HG03521 (cell line): ENCODE results near the gene B3GAT1.
"Not testable (repeated sequence)": the region's sequence is repeated elsewhere in the genome, so short reads cannot be mapped to it uniquely, and the experiment has no call there.

Source experiments
- ATAC-seq: cut with Tn5 transposase; IDR thresholded peaks from one replicate; pipeline ENCODE4 v1.9.1; 2021; ENCODE audit warnings: mild to moderate bottlenecking, moderate library complexity; ENCODE audit not compliant: unreplicated experiment

Gene B3GAT1

GRCh38 chr11:134358165-134358855 is 53.7 kb downstream of the B3GAT1 start:
- no peak for ATAC-seq

- ATAC-seq = no peak
These were observed 54.5 kb downstream of the B3GAT1 start for GRCh38 chr11:134357545-134357839.

GRCh38 chr11:134356656-134357544 is 55.1 kb downstream of the B3GAT1 start:
- no peak for ATAC-seq

GRCh38 chr11:134355656-134356055 is 56.4 kb downstream of the B3GAT1 start:
- no peak for ATAC-seq

- ATAC-seq = no peak
These were observed 56.9 kb downstream of the B3GAT1 start for GRCh38 chr11:134355136-134355535.

GRCh38 chr11:134352111-134352510 is 59.9 kb downstream of the B3GAT1 start:
- no peak for ATAC-seq

- ATAC-seq = peak; percentile 42
These were observed 61.7 kb downstream of the B3GAT1 start for GRCh38 chr11:134350381-134350780.

GRCh38 chr11:134349802-134350355 is 62.2 kb downstream of the B3GAT1 start:
- ATAC-seq = no peak

GRCh38 chr11:134349109-134349801 is 62.8 kb downstream of the B3GAT1 start:
- peak; percentile 52 for ATAC-seq

GRCh38 chr11:134347441-134347840 is 64.6 kb downstream of the B3GAT1 start:
- ATAC-seq = no peak

GRCh38 chr11:134346976-134347350 is 65.1 kb downstream of the B3GAT1 start:
- no peak for ATAC-seq

GRCh38 chr11:134346101-134346975 is 65.7 kb downstream of the B3GAT1 start:
- ATAC-seq = no peak

- no peak for ATAC-seq
These were observed 66.8 kb downstream of the B3GAT1 start for GRCh38 chr11:134345237-134345550.

GRCh38 chr11:134344497-134345236 is 67.4 kb downstream of the B3GAT1 start:
- ATAC-seq = not testable (repeated sequence)

- ATAC-seq = no peak
These were observed 68.4 kb downstream of the B3GAT1 start for GRCh38 chr11:134343646-134344045.

- ATAC-seq = no peak
These were observed 69.3 kb downstream of the B3GAT1 start for GRCh38 chr11:134342572-134343340.

GRCh38 chr11:134341805-134342571 is 70.1 kb downstream of the B3GAT1 start:
- no peak for ATAC-seq

GRCh38 chr11:134340354-134340964 is 71.6 kb downstream of the B3GAT1 start:
- no peak for ATAC-seq
